ENCODE results near the gene PMEPA1.

DNA sequence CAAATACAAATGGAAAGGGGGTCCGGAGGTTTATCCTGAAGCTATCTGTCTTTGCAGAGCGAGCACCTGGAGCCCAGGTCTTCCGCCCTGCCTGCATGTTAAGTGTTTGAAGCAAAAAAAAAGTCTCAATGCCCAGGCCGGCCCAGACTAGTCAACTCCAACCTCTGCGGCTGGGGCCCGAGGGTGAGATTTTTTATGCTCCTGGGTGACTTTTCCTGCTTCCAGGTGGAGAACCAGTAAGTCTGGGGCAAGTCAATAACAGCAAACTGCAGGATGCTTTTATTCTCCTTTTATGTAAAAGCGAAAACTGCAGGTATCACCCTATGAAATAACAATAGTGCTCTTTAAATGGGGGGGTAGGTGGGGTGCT, 87.6 kb downstream of the PMEPA1 start:
- TF ChIP-seq POLR2A (IDR thresholded peaks at IDR 0.05; ENCODE audit: low read depth, low read length) (no peak), POLR2AphosphoS5 (IDR thresholded peaks at IDR 0.05; ENCODE audit: low read depth, low read length) (no peak), SPI1 (IDR thresholded peaks at IDR 0.05; ENCODE audit: low read depth, low read length) (no peak), TAF1 (IDR thresholded peaks at IDR 0.05; ENCODE audit: low read depth, low read length) (no peak), PAX5 (IDR thresholded peaks at IDR 0.05; ENCODE audit: insufficient read depth, low read length, severe bottlenecking) (no peak), POU2F2 (IDR thresholded peaks at IDR 0.05; ENCODE audit: low read depth, low read length) (no peak)
